GM18907 (cell line): ENCODE results near the gene PLA2G4B.
A peak's percentile ranks its signal among the peaks of the same experiment; 100 is the strongest.

ENCODE experiments used
- ATAC-seq: cut with Tn5 transposase; IDR thresholded peaks from one replicate; pipeline ENCODE4 v1.9.1; 2021; ENCODE audit warnings: mild to moderate bottlenecking, moderate library complexity; ENCODE audit not compliant: unreplicated experiment

PLA2G4B gene

GRCh38 chr15:41838400-41838897 lies at the start of gene PLA2G4B:
Gene PLA2G4B, plus strand, starts transcription at chr15:41838847. Its CDS starts 67 bp downstream, at chr15:41838914.
- no peak for ATAC-seq

DNA sequence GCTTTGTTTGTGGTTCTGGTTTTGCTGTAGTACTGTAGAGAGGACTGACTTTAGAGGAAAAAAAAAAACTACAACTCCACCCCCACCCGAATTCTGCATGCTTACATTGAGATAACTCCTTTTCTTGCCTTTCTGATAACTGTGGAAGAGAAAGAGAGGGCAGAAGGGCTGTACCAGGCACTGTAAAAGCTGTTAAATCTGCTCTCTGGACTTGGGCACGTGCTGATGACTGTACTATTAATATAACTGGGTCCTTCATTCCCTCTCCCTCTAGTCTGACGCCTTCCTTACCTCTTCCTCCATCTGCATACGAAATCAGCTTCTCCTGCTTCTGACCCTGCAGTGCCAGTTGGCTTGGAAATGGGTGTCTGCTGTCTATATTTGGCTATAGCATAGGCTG lies 49.4 kb upstream of the PLA2G4B start:
- no peak for ATAC-seq

GRCh38 chr15:41789662-41790061 lies 49.0 kb upstream of the PLA2G4B start:
- ATAC-seq, result no peak

DNA sequence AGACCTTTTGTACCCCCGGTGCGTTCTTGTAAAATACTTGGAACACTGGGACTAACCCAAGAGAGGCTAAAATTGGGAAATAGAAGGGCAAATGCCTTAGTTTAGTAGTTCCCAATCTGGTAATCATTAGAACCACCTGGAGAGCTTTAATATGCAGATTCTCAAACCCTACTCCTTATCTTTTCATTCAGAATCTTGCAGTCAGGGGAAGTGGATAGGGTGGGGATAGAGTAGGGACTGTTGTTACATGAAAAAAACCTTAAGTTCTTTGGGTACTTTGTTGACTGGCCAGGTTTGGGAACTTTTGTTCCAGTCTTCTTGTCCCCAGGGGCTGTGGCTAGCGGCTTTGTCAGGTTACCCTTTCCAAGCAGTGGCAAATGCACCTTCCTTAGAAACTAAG lies 48.5 kb upstream of the PLA2G4B start:
- no peak for ATAC-seq

DNA sequence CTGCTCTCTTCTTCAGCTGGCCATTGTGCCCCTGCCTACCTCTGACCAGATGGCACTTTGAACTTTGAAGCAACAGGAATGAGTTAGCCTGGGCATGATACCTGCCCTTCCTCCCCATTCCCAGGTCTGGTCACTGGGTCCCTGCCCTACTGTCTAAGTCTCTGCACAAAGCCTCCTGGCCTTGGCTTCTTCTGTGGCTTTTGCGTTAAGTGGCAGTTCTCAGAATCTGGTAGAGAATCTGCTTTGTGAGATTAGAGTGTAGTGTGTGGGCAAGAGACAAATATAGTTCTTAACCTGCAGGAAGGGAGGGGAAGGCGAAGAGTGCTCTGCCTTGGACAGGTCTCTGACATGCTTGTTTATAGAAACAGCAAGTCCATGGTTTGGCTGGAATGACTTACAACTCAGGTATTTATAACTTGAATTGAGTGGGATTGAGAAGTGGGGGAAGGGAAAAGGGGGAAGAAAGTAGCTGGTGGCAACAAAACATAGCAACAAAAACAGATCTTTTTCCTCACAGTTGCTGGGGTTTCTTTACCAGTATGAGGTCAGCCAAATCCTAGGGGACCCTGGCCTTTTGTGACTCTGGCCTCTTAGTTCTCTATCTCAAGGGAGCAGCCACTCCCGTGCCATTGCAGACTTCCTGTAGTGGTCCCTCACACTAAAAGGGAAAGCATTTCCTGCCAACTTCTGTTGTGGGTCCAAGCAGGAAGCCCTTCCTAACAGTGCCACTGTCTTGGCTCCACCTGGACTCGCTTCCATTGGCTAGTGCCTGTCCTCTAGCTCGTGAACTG lies 47.7 kb upstream of the PLA2G4B start:
- ATAC-seq, result no peak

GRCh38 chr15:41791547-41791937 lies 47.1 kb upstream of the PLA2G4B start:
- no peak for ATAC-seq

- no peak for ATAC-seq
These were observed 46.5 kb upstream of the PLA2G4B start for GRCh38 chr15:41792000-41792637.

- ATAC-seq, result no peak
These were observed 44.6 kb upstream of the PLA2G4B start for GRCh38 chr15:41794081-41794480.

- ATAC-seq, result no peak
These were observed 42.4 kb upstream of the PLA2G4B start for GRCh38 chr15:41795996-41796856.

GRCh38 chr15:41797201-41797944 lies 41.3 kb upstream of the PLA2G4B start:
- ATAC-seq, result no peak

GRCh38 chr15:41798607-41799487 lies 39.8 kb upstream of the PLA2G4B start:
- peak; percentile 39 for ATAC-seq

- ATAC-seq, result peak; percentile 43
These were observed 39.2 kb upstream of the PLA2G4B start for GRCh38 chr15:41799488-41799805.

- ATAC-seq, result no peak
These were observed 37.5 kb upstream of the PLA2G4B start for GRCh38 chr15:41801185-41801584.

DNA sequence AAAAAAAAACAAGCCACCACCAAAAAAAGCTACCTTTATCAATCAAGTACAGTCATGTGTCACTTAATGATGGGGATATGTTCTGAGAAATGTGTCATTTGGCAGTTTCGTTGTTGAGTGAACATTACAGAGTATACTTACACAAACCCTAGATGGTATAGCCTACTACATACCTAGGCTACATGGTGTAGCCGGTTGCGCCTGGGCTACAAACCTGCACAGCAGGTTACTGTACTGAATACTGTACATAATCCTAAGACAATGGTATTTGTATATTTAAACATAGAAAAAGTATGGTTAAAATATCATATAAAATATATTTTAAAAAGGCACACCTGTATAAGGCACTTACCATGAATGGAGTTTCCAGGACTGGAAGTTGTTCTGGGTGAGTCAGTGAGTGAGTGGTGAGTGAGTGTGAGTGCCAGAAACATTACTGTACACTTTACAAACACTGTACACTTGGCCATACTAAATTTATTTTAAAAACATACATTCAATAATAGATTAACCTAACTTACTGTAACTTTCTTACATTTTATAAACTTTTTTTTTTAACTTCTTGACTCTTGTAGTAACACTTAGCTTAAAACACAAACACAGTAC lies 36.7 kb upstream of the PLA2G4B start:
- ATAC-seq, result no peak

GRCh38 chr15:41804361-41804760 lies 34.3 kb upstream of the PLA2G4B start:
- ATAC-seq, result no peak

GRCh38 chr15:41804916-41805666 lies 33.6 kb upstream of the PLA2G4B start:
- no peak for ATAC-seq

GRCh38 chr15:41805711-41806110 lies 32.9 kb upstream of the PLA2G4B start:
- ATAC-seq, result no peak

- ATAC-seq, result no peak
These were observed 32.1 kb upstream of the PLA2G4B start for GRCh38 chr15:41806291-41807181.
